Thoracic aorta (tissue), 2 donors: Measurements from ENCODE around the gene TSPAN14. TPM values are rescaled to one million over a fixed set of nuclear protein-coding genes. Genes with fewer than 3 reads are reported as not detected.
"Not testable (repeated sequence)": the region's sequence is repeated elsewhere in the genome, so short reads cannot be mapped to it uniquely, and the experiment has no call there.

Experiments used
- ATAC-seq: fragments of 150-250 bp; one replicate; pipeline ENCODE4 v1.8.0; 2017; ENCODE audit warnings: low read depth; ENCODE audit not compliant: insufficient number of reproducible peaks, low FRiP score
- DNase-seq: peaks from one replicate; pipeline ENCODE4 v3.0.0-alpha.2; 2020; ENCODE audit warnings: low spot score
- H3K27ac ChIP-seq, 2 donors: fragments of 200-600 bp; sonication (generic); 1 replicate in 1 of 2; 2 replicates in 1 of 2; pipeline ENCODE4 v1.5.1; 2016; ENCODE audit warnings: mild to moderate bottlenecking in 2 of 2, moderate library complexity in 2 of 2
- H3K27me3 ChIP-seq: fragments of 200-600 bp; sonication (generic); replicated peaks from 2 replicates; pipeline ENCODE4 v1.6.0; 2016; ENCODE audit warnings: mild to moderate bottlenecking; ENCODE audit not compliant: insufficient read depth
- H3K36me3 ChIP-seq: fragments of 200-600 bp; sonication (generic); one replicate; pipeline ENCODE4 v1.5.1; 2016
- H3K4me1 ChIP-seq, 2 donors: fragments of 200-600 bp; sonication (generic); 1 replicate in 1 of 2; 2 replicates in 1 of 2; pipeline versions ENCODE4 v1.5.1 to v1.6.0; 2016; ENCODE audit warnings: low read depth in 2 of 2, mild to moderate bottlenecking in 1 of 2; ENCODE audit not compliant: control insufficient read depth in 1 of 2
- H3K4me3 ChIP-seq: fragments of 200-600 bp; sonication (generic); 2 replicates; pipeline ENCODE4 v1.5.1; 2016; ENCODE audit warnings: mild to moderate bottlenecking
- H3K9me3 ChIP-seq: fragments of 200-600 bp; sonication (generic); 2 replicates; pipeline ENCODE4 v1.5.1; 2016
- total RNA-seq, 2 donors: library from RNA; depleted of rRNA; stranded (reverse); fragments of >200 nt; gene quantifications; one replicate each; pipeline versions ENCODE4 v1.1.0 to v1.2.3, GENCODE V29; 2016
- TF ChIP-seq, protein P1 (sequence below): fragments of 200-600 bp; sonication (generic); IDR thresholded peaks from one replicate; pipeline ENCODE4 v1.5.1; 2019; ENCODE audit warnings: antibody characterized with exemption

Gene TSPAN14
- total RNA-seq, 2 donors from 2014 or later = 38.2 to 40.1 TPM

DNA sequence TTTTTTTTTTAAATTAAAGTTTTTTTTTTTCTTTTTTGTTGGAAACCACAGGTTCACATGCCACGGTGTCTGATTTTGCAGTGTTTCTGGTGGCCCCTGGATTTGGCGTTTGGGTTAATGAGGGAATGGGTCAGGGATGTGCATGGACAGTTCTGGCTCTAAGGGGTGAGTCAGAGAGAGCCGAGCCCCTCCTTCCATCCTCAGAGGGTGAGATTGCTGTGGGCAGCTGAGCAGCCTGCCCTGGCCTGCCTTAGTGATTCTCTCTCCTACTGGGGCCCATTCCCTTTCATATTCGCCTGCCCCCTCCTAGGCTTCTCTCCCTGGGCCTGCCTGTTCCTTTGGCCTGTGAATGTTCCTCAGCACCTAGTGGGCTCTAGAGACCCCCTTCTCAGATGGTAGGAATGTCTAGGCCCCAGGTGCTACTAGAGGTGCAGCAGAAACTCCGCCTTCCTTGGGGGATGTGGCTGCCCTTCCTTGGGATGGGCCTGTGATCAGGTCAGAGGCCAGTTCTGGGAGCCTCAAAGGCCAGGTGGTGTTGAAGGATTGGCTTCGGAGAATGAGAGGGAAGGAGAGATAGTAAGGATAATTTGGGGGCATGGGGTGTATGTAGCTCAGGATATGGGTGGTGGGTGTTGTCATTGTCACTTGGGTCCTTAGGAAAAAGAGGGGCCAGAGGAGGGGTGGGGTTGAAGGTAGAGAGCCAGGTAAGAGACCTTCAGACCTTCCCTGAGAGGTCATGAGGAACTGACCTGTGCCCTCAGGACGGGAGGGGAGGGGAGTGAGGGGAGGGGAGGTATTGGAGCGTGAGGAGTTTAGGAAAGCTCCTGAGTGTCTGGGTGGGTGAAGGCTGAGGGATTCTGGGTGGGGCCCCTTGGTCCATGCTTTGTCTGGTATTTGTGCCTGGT, 19.8 kb downstream of the TSPAN14 start:
- no peak overlapping the region for H3K27ac ChIP-seq
- no peaks in the 10 kb centered on the region for H3K27me3 ChIP-seq
- peaks cover 2% of the 10 kb centered on the region for H3K9me3 ChIP-seq
- H3K4me3 ChIP-seq = no peak overlapping the region
- TF ChIP-seq, protein P1, sequence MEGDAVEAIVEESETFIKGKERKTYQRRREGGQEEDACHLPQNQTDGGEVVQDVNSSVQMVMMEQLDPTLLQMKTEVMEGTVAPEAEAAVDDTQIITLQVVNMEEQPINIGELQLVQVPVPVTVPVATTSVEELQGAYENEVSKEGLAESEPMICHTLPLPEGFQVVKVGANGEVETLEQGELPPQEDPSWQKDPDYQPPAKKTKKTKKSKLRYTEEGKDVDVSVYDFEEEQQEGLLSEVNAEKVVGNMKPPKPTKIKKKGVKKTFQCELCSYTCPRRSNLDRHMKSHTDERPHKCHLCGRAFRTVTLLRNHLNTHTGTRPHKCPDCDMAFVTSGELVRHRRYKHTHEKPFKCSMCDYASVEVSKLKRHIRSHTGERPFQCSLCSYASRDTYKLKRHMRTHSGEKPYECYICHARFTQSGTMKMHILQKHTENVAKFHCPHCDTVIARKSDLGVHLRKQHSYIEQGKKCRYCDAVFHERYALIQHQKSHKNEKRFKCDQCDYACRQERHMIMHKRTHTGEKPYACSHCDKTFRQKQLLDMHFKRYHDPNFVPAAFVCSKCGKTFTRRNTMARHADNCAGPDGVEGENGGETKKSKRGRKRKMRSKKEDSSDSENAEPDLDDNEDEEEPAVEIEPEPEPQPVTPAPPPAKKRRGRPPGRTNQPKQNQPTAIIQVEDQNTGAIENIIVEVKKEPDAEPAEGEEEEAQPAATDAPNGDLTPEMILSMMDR = no peak
- H3K4me1 ChIP-seq = peaks cover 10 to 14% of the 10 kb centered on the region in 2 donors
- ATAC-seq = no peak
- DNase-seq = no peak
- no peaks in the 10 kb centered on the region for H3K36me3 ChIP-seq

DNA sequence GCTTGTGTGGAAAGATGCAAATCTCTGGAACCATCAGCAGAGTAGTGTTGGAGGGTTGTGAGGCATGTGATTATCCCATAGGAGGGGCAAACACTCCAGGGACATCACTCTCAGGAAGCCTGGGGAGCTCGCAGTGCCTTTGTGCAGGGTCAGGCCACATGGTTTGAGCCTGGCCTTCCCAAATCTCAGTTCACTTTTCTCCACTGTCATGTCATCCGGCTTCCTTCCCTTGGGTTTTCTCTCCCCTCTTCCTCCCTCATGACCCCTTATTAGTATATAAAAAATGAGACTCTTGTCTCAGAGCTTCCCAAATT, 20.4 kb downstream of the TSPAN14 start:
- Histone ChIP-seq H3K9me3 (peaks cover 2% of the 10 kb centered on the region), H3K27ac (no peak overlapping the region), H3K36me3 (no peaks in the 10 kb centered on the region), H3K4me3 (no peak overlapping the region), H3K27me3 (no peaks in the 10 kb centered on the region), H3K4me1 (peaks cover 10 to 14% of the 10 kb centered on the region in 2 donors)
- DNase-seq (no peak), ATAC-seq (no peak)
- TF ChIP-seq, protein P1 = no peak

DNA sequence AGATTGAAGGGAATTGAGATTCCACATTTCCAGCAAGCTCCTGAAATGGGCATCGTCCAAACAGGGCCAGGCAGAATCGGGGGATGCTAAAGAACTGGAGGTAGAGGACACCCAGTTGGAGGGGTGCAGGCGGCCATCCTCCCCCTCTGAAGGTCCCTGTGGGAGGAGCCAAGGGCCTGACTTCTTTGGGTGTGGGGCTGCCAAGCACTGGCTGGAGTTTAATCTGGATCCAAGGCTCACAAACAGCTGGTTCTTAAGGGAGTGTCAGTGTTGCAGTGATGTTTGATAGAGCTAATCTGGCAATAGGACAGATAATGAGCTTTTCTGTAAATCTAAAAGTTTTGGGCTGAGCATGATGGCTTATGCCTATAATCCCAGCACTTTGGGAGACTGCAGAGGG, 20.8 kb downstream of the TSPAN14 start:
- TF ChIP-seq, protein P1 = no peak
- Histone ChIP-seq H3K27me3 (no peaks in the 10 kb centered on the region), H3K4me1 (peaks cover 10 to 14% of the 10 kb centered on the region in 2 donors), H3K36me3 (no peaks in the 10 kb centered on the region), H3K9me3 (peaks cover 2% of the 10 kb centered on the region), H3K27ac (no peak overlapping the region), H3K4me3 (no peak overlapping the region)
- DNase-seq = no peak
- no peak for ATAC-seq

DNA sequence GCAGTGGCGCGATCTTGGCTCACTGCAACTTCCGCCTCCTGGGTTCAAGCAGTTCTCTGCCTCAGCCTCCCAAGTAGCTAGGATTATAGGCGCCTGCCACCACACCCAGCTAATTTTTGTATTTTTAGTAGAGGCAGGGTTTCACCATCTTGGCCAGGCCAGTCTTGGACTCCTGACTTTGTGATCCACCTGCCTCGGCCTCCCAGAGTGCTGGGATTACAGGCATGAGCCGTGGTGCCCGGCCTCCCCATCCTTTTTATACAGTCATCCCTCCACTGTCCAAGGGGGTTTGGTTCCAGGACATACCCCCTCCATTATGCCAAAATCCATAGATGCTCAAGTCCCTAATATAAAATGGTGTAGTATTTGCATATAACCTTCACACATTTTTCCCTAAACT, 21.5 kb downstream of the TSPAN14 start:
- not testable (repeated sequence) for H3K9me3 ChIP-seq, ATAC-seq, H3K27me3 ChIP-seq, H3K27ac ChIP-seq, H3K4me3 ChIP-seq, DNase-seq, H3K36me3 ChIP-seq
- peaks cover 10 to 14% of the 10 kb centered on the region in 2 donors for H3K4me1 ChIP-seq

DNA sequence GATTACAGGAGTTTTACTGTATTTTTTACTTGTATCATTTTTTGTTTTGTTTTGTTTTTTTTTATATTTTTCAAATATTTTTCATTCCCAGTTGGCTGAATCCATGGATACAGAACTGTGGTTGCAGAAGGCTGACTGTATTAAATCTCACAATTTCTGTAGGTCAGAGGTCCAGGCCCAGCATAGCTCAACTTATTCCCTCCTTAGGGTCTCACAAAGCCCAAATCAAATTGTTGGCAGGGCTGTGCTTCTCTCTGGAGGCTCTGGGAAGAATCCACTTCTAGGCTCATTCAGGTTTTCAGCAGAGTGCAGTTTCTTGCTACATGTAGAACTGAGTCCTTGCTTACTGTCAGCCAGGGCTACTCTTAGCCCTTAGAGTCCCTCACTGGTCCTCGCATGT, 22.6 kb downstream of the TSPAN14 start:
- Histone ChIP-seq H3K27ac (no peak overlapping the region), H3K27me3 (no peaks in the 10 kb centered on the region), H3K4me3 (no peak overlapping the region), H3K36me3 (no peaks in the 10 kb centered on the region), H3K4me1 (peaks cover 9 to 14% of the 10 kb centered on the region in 2 donors), H3K9me3 (peaks cover 2% of the 10 kb centered on the region)
- DNase-seq (no peak), ATAC-seq (no peak)
- TF ChIP-seq, protein P1 = no peak
